IMR-90 (cell line): Measurements from ENCODE around the gene MEGF9. TPM values are rescaled to one million over a fixed set of nuclear protein-coding genes. Genes with fewer than 3 reads are reported as not detected.

Source experiments
- ATAC-seq: fragments of 200-7000 bp; cut with Tn5 transposase; 2 replicates; pipeline ENCODE4 v1.9.1; 2020; ENCODE audit warnings: low read depth, mild to moderate bottlenecking, moderate library complexity
- BruUV-seq: library from RNA; stranded (reverse); fragments of 400-500 nt; replicated peaks from 2 replicates; lab custom pipeline; 2021; lab: Mats Ljungman, UMichigan
- CTCF ChIA-PET: fragments of 300-600 bp; formaldehyde crosslinking; extraction: SDS; loops from one replicate; lab custom pipeline; 2021; ENCODE audit warnings: antibody characterized with exemption; lab: Yijun Ruan, JAX
- POLR2A ChIA-PET: fragments of 300-600 bp; sonication (Branson Sonifier 250); formaldehyde crosslinking; loops from one replicate; lab custom pipeline; 2022; ENCODE audit warnings: antibody characterized with exemption; ENCODE audit not compliant: unreplicated experiment; lab: Charles Lee
- DNase-seq: peaks from one replicate; pipeline ENCODE4 v3.0.0; 2013
- H2AFZ ChIP-seq: replicated peaks from 2 replicates; pipeline ENCODE3; 2013; ENCODE audit warnings: low read length, mild to moderate bottlenecking; ENCODE audit not compliant: poor library complexity
- H2AK5ac ChIP-seq: 2 replicates; pipeline ENCODE4 v1.6.1; 2013; ENCODE audit warnings: low read depth, low read length, inconsistent platforms
- H2AK9ac ChIP-seq: replicated peaks from 2 replicates; pipeline ENCODE3; 2013; ENCODE audit warnings: mild to moderate bottlenecking, low read depth, low read length, moderate library complexity; ENCODE audit not compliant: poor library complexity
- H2BK120ac ChIP-seq: 2 replicates; pipeline ENCODE4 v1.6.1; 2013; ENCODE audit warnings: low read depth, low read length, inconsistent platforms
- H2BK15ac ChIP-seq: 3 replicates; pipeline ENCODE4 v1.6.1; 2013; ENCODE audit warnings: low read depth, low read length, inconsistent platforms
- H2BK20ac ChIP-seq: 2 replicates; pipeline ENCODE4 v1.6.1; 2013; ENCODE audit warnings: low read depth, mild to moderate bottlenecking, inconsistent platforms, low read length, moderate library complexity
- H2BK5ac ChIP-seq: 2 replicates; pipeline ENCODE4 v1.6.1; 2013; ENCODE audit warnings: mild to moderate bottlenecking, low read depth, low read length, inconsistent platforms; ENCODE audit not compliant: poor library complexity, severe bottlenecking
- H3K14ac ChIP-seq: replicated peaks from 2 replicates; pipeline ENCODE4 v1.6.1; 2013; ENCODE audit warnings: low read depth, low read length, inconsistent platforms
- H3K18ac ChIP-seq: 2 replicates; pipeline ENCODE4 v1.6.1; 2013; ENCODE audit warnings: low read depth, low read length, control low read depth
- H3K23ac ChIP-seq: 2 replicates; pipeline ENCODE4 v1.6.1; 2013; ENCODE audit warnings: low read depth, low read length, inconsistent platforms
- H3K27ac ChIP-seq: 2 replicates; pipeline ENCODE4 v1.5.1; 2013; ENCODE audit warnings: mild to moderate bottlenecking, control low read depth, low read length; ENCODE audit not compliant: insufficient read depth
- H3K27me3 ChIP-seq: 2 replicates; pipeline ENCODE4 v1.6.1; 2013; ENCODE audit warnings: low read length; ENCODE audit not compliant: control insufficient read depth, insufficient read depth
- H3K36me3 ChIP-seq: 2 replicates; pipeline ENCODE4 v1.6.1; 2013; ENCODE audit warnings: low read length, mixed read lengths; ENCODE audit not compliant: control insufficient read depth, insufficient read depth
- H3K4ac ChIP-seq: 2 replicates; pipeline ENCODE4 v1.6.1; 2013; ENCODE audit warnings: low read depth, low read length, inconsistent platforms
- H3K4me1 ChIP-seq: 2 replicates; pipeline ENCODE4 v1.6.1; 2013; ENCODE audit warnings: low read length, mixed read lengths; ENCODE audit not compliant: control insufficient read depth, insufficient read depth
- H3K4me2 ChIP-seq: 2 replicates; pipeline ENCODE4 v1.6.1; 2013; ENCODE audit warnings: low read depth, mild to moderate bottlenecking, control low read depth, low read length, moderate library complexity
- H3K4me3 ChIP-seq: 2 replicates; pipeline ENCODE4 v1.5.1; 2013; ENCODE audit warnings: low read depth, mild to moderate bottlenecking, control low read depth, low read length, moderate library complexity; ENCODE audit not compliant: insufficient read depth
- H3K56ac ChIP-seq: 2 replicates; pipeline ENCODE4 v1.6.1; 2013; ENCODE audit warnings: low read length, inconsistent platforms; ENCODE audit not compliant: insufficient read depth; ENCODE audit errors: extremely low read depth
- H3K79me1 ChIP-seq, 2 experiments: 2 replicates each; pipeline ENCODE4 v1.6.1; 2013; ENCODE audit warnings: low read length in 2 of 2, inconsistent platforms in 1 of 2, low read depth in 1 of 2
- H3K9ac ChIP-seq: 2 replicates; pipeline ENCODE4 v1.6.1; 2013; ENCODE audit warnings: low read depth, low read length, control low read depth
- H3K9me1 ChIP-seq: 2 replicates; pipeline ENCODE4 v1.6.1; 2013; ENCODE audit warnings: low read length, inconsistent platforms; ENCODE audit not compliant: insufficient read depth
- H3K9me3 ChIP-seq: 2 replicates; pipeline ENCODE4 v1.6.1; 2013; ENCODE audit warnings: low read length; ENCODE audit not compliant: control insufficient read depth, insufficient read depth
- H4K20me1 ChIP-seq: 2 replicates; pipeline ENCODE4 v1.6.1; 2013; ENCODE audit warnings: low read length, inconsistent platforms; ENCODE audit not compliant: insufficient read depth
- H4K5ac ChIP-seq: 2 replicates; pipeline ENCODE4 v1.6.1; 2013; ENCODE audit warnings: mild to moderate bottlenecking, low read depth, low read length, control low read depth
- H4K8ac ChIP-seq, 2 experiments: 2 replicates each; pipeline ENCODE4 v1.6.1; 2013; ENCODE audit warnings: low read depth in 2 of 2, low read length in 2 of 2, control low read depth in 1 of 2, inconsistent platforms in 1 of 2
- H4K91ac ChIP-seq: 2 replicates; pipeline ENCODE4 v1.6.1; 2013; ENCODE audit warnings: low read depth, low read length, inconsistent platforms; ENCODE audit not compliant: insufficient read depth
- CEBPB ChIP-seq: IDR thresholded peaks from 2 replicates; pipeline ENCODE4 v1.6.1; 2012; ENCODE audit warnings: low read depth, low read length, improper control_type of control experiment
- CHD1 ChIP-seq: IDR thresholded peaks from 2 replicates; pipeline ENCODE4 v1.6.1; 2012; ENCODE audit warnings: low read depth, low read length, improper control_type of control experiment
- FOS ChIP-seq: fragments of 150-350 bp; IDR thresholded peaks from 2 replicates; pipeline ENCODE4 v1.6.1; 2016; ENCODE audit warnings: low read depth, low read length
- MAZ ChIP-seq: IDR thresholded peaks from 2 replicates; pipeline ENCODE4 v1.6.1; 2012; ENCODE audit warnings: low read depth, mild to moderate bottlenecking, low read length, improper control_type of control experiment, moderate library complexity, borderline replicate concordance
- NFE2L2 ChIP-seq: fragments of 150-350 bp; IDR thresholded peaks from 2 replicates; pipeline ENCODE4 v1.6.1; 2016; ENCODE audit warnings: low read depth, mild to moderate bottlenecking, low read length
- RFX5 ChIP-seq: IDR thresholded peaks from 2 replicates; pipeline ENCODE4 v1.8.0; 2012; ENCODE audit warnings: low read depth, mild to moderate bottlenecking, low read length, moderate library complexity
- SMC3 ChIP-seq: fragments of 150-350 bp; IDR thresholded peaks from 2 replicates; pipeline ENCODE4 v1.6.1; 2016; ENCODE audit warnings: low read depth, mild to moderate bottlenecking, antibody characterized with exemption, low read length, moderate library complexity
- WGBS, 2 experiments: methylation state at CpG; one replicate each; pipeline versions ENCODE4 v1.1.5 to v1.1.7; 2013; ENCODE audit warnings: missing lambda C conversion rate in 2 of 2; ENCODE audit not compliant: insufficient read length in 1 of 2; ENCODE audit errors: extremely low coverage in 2 of 2; 5-methylcytosine and 5-hydroxymethylcytosine counted together
- dilution Hi-C: fragments of 300-500 bp; cut with HindIII; formaldehyde crosslinking; loops from one replicate; pipeline ENCODE4 v1.14.3; 2018; ENCODE audit warnings: low sequenced_read_pairs; ENCODE audit not compliant: unreplicated experiment
- in situ Hi-C: fragments of 300-500 bp; cut with MboI; formaldehyde crosslinking; loops from 3 replicates; pipeline ENCODE4 v1.14.3; 2019; ENCODE audit warnings: low sequenced_read_pairs, inconsistent platforms, mixed read lengths
- intact Hi-C: fragments of 100-400 bp; cut with micrococcal nuclease; formaldehyde crosslinking; loops from 2 replicates; pipeline ENCODE4 v1.10.0; 2022
- polyA plus RNA-seq, 3 experiments: library from polyadenylated mRNA; depleted of rRNA; stranded (reverse); fragments of >200 nt; gene quantifications; 2 replicates each; pipeline ENCODE4 v1.2.3, GENCODE V29; 2012; ENCODE audit warnings: low replicate concordance in 1 of 3
- total RNA-seq: library from RNA; depleted of rRNA; stranded (reverse); fragments of >200 nt; gene quantifications from 2 replicates; pipeline ENCODE4 v1.2.3, GENCODE V29; 2012

MEGF9 gene
- total and polyA plus RNA-seq, 2 of the 4 experiments (the other 2 are of a cell fraction), result 3.4 TPM

DNA sequence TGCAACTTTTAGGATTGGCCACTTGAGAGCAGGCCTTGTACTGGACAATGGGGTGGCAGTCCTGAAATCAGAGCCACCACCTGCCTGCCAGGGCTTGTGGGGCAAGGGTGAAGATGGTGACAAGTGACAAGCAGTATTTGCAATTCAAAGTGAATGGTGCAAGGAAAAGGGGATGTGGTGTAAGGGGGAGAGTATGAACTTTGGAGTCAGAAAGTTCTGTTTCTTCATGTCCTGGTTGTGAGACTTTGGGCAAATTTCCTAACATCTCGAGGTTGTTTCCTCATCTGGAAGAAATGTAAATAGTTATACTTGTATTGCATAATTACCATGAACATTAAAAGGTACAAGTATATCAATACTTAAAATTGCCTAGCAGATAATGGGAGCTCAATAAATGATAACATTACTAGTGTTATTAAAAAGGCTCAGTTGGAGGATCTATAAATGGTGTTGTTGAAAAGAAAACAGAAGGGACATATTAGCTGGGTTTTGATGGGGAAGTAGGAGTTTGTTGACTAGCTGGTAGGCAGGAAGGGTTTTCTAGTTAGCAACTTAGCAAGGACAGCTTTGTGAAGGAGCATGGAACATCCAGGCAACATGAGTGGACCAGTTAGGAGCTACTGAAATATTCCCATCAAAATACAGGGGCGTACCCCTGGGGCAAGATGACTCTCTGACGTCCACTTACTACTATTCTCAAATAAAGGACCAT lies 21.3 kb upstream of the MEGF9 start:
- Histone ChIP-seq H3K36me3 (no peaks in the 10 kb centered on the region), H3K4me1 (peaks cover 22% of the 10 kb centered on the region), H2AK5ac (peak overlapping the region; percentile 38; the same call in 1 of the 2 replicates), H3K14ac (peak overlapping the region; percentile 57; the same call in 1 of the 2 replicates), H3K4ac (peak overlapping the region; percentile 44), H4K5ac (peak overlapping the region; percentile 93), H3K27ac (peak overlapping the region; percentile 89), H4K91ac (peak overlapping the region; percentile 75), H3K79me1 (no peaks in the 10 kb centered on the region), H3K18ac (peak overlapping the region; percentile 98), H3K56ac (no peak overlapping the region), H3K9ac (no peak overlapping the region), H3K9me3 (no peaks in the 10 kb centered on the region), H3K23ac (peak overlapping the region; percentile 17; the same call in 1 of the 2 replicates), H2BK20ac (peak overlapping the region; percentile 71), H3K27me3 (no peaks in the 10 kb centered on the region), H3K4me2 (peak overlapping the region; percentile 80), H2BK120ac (peak overlapping the region; percentile 76), H4K20me1 (peaks cover 3% of the 10 kb centered on the region; the same call in 1 of the 2 replicates), H4K8ac (peak overlapping the region; percentile 8 to 53; a peak in 3 of 4 replicates), H2BK5ac (peak overlapping the region; percentile 91), H2BK15ac (peak overlapping the region; percentile 58; the same call in 1 of the 3 replicates), H3K4me3 (no peak overlapping the region), H3K9me1 (peaks cover 3% of the 10 kb centered on the region; the same call in 1 of the 2 replicates), H2AK9ac (peak overlapping the region; percentile 87), H2AFZ (peak overlapping the region; percentile 70)
- intact Hi-C loops, result no loop called here
- 83% methylated on average over 1 of the region's 3 CpGs; no CpG with 5 or more reads in 1 of the 2 experiments for WGBS, 2 experiments
- CTCF ChIA-PET, result no interaction called here
- DNase-seq, result peak; percentile 75
- TF ChIP-seq CHD1 (no peak), MAZ (no peak), CEBPB (peak; percentile 87), NFE2L2 (no peak), RFX5 (no peak), SMC3 (no peak), FOS (no peak)
- dilution Hi-C loops, result no loop called here
- BruUV-seq, result no TSS peak
- ATAC-seq, result 0 out of 2 replicates have a peak, but pooled peaks have one; percentile 16
- POLR2A ChIA-PET, result no interaction called here
- in situ Hi-C loops, result no loop called here
